SK-N-SH treated with all-trans-retinoic acid at 6 μM for 48 hours (cell line): ENCODE results near the gene TREX2.

ENCODE experiments used
- ATAC-seq: fragments of 200-7000 bp; cut with Tn5 transposase; 3 replicates; pipeline ENCODE4 v1.9.1; 2020; ENCODE audit warnings: mild to moderate bottlenecking, moderate library complexity
- ARNTL ChIP-seq: fragments of 450-650 bp; formaldehyde crosslinking; IDR thresholded peaks from 2 replicates; pipeline ENCODE4 v1.5.0; 2020; ENCODE audit warnings: low read depth, mild to moderate bottlenecking, moderate library complexity, borderline replicate concordance
- BACH2 ChIP-seq: fragments of 250-450 bp; sonication (Bioruptor Pico); IDR thresholded peaks from 2 replicates; pipeline ENCODE4 v1.9.0; 2021; ENCODE audit warnings: mild to moderate bottlenecking, borderline replicate concordance
- CREB5 ChIP-seq: fragments of 250-450 bp; sonication (Bioruptor Pico); IDR thresholded peaks from 2 replicates; pipeline ENCODE4 v1.5.1; 2020; ENCODE audit warnings: low read depth, mild to moderate bottlenecking, moderate library complexity
- CSDC2 ChIP-seq: fragments of 250-450 bp; sonication (Bioruptor Pico); IDR thresholded peaks from 2 replicates; pipeline ENCODE4 v1.5.0; 2020; ENCODE audit warnings: mild to moderate bottlenecking, moderate library complexity
- CSRNP3 ChIP-seq: fragments of 250-450 bp; sonication (Bioruptor Pico); IDR thresholded peaks from 2 replicates; pipeline ENCODE4 v1.5.1; 2021; ENCODE audit warnings: mild to moderate bottlenecking, moderate library complexity
- ESRRG ChIP-seq: fragments of 250-450 bp; sonication (Bioruptor Pico); IDR thresholded peaks from 2 replicates; pipeline ENCODE4 v1.6.1; 2021; ENCODE audit warnings: mild to moderate bottlenecking
- GLIS3 ChIP-seq: fragments of 250-450 bp; sonication (Bioruptor Pico); IDR thresholded peaks from 2 replicates; pipeline ENCODE4 v1.5.0; 2020; ENCODE audit warnings: mild to moderate bottlenecking, moderate library complexity
- ISL1 ChIP-seq: fragments of 250-450 bp; sonication (Bioruptor Pico); IDR thresholded peaks from 2 replicates; pipeline ENCODE4 v2.1.2; 2022; ENCODE audit warnings: mild to moderate bottlenecking, moderate library complexity
- PATZ1 ChIP-seq: fragments of 250-450 bp; sonication (Bioruptor Pico); IDR thresholded peaks from 2 replicates; pipeline ENCODE4 v1.8.0; 2020; ENCODE audit warnings: mild to moderate bottlenecking, moderate library complexity, borderline replicate concordance
- PPARA ChIP-seq: fragments of 250-450 bp; sonication (Bioruptor Pico); IDR thresholded peaks from 2 replicates; pipeline ENCODE4 v1.5.0; 2020; ENCODE audit warnings: mild to moderate bottlenecking, borderline replicate concordance
- RARB ChIP-seq: fragments of 250-450 bp; sonication (Bioruptor Pico); IDR thresholded peaks from 2 replicates; pipeline ENCODE4 v1.8.0; 2021; ENCODE audit warnings: mild to moderate bottlenecking, moderate library complexity
- SNAI2 ChIP-seq: fragments of 250-450 bp; sonication (Bioruptor Pico); IDR thresholded peaks from 2 replicates; pipeline ENCODE4 v1.5.0; 2020; ENCODE audit warnings: mild to moderate bottlenecking, moderate library complexity
- TCF4 ChIP-seq: fragments of 250-450 bp; sonication (Bioruptor Pico); IDR thresholded peaks from 2 replicates; pipeline ENCODE4 v1.8.0; 2021; ENCODE audit warnings: mild to moderate bottlenecking, moderate library complexity, borderline replicate concordance
- TOX ChIP-seq: fragments of 250-450 bp; sonication (Bioruptor Pico); IDR thresholded peaks from 2 replicates; pipeline ENCODE4 v1.8.0; 2021; ENCODE audit warnings: mild to moderate bottlenecking, moderate library complexity, borderline replicate concordance
- ZC3H10 ChIP-seq: fragments of 250-450 bp; sonication (Bioruptor Pico); IDR thresholded peaks from 2 replicates; pipeline ENCODE4 v1.5.1; 2021; ENCODE audit warnings: mild to moderate bottlenecking, moderate library complexity
- ZFP3 ChIP-seq: fragments of 250-450 bp; sonication (Bioruptor Pico); IDR thresholded peaks from 2 replicates; pipeline ENCODE4 v1.5.0; 2020; ENCODE audit warnings: mild to moderate bottlenecking, moderate library complexity
- ZFP30 ChIP-seq: fragments of 450-650 bp; formaldehyde crosslinking; IDR thresholded peaks from 2 replicates; pipeline ENCODE4 v1.5.0; 2022; ENCODE audit warnings: mild to moderate bottlenecking, moderate library complexity
- ZNF565 ChIP-seq: fragments of 450-650 bp; formaldehyde crosslinking; conservative IDR thresholded peaks from 2 replicates; pipeline ENCODE4 v1.5.0; 2020; ENCODE audit warnings: low read depth, mild to moderate bottlenecking, moderate library complexity
- ZNF70 ChIP-seq: fragments of 450-650 bp; formaldehyde crosslinking; IDR thresholded peaks from 2 replicates; pipeline ENCODE4 v1.5.0; 2020; ENCODE audit warnings: mild to moderate bottlenecking, moderate library complexity
- ZNF8 ChIP-seq: fragments of 450-650 bp; formaldehyde crosslinking; IDR thresholded peaks from 2 replicates; pipeline ENCODE4 v1.5.0; 2020; ENCODE audit warnings: mild to moderate bottlenecking, moderate library complexity

The TREX2 gene

GRCh38 chrX:153456161-153456560 lies 10.3 kb upstream of the TREX2 start:
- ATAC-seq: no peak
- TF ChIP-seq PPARA (CRISPR knock-in tag): no peak
- TF ChIP-seq CSRNP3 (CRISPR knock-in tag): no peak
- TF ChIP-seq, all 23 proteins: peak for 0

- TF ChIP-seq RARB (CRISPR knock-in tag) (no peak), ARNTL (no peak), ESRRG (no peak), SNAI2 (CRISPR knock-in tag) (no peak), ZNF565 (CRISPR knock-in tag) (no peak), PATZ1 (CRISPR knock-in tag) (no peak), CSRNP3 (CRISPR knock-in tag) (no peak), TOX (CRISPR knock-in tag) (no peak), ZNF8 (CRISPR knock-in tag) (no peak), BACH2 (no peak), ISL1 (CRISPR knock-in tag) (no peak), ZNF70 (CRISPR knock-in tag) (no peak)
- TF ChIP-seq, all 23 proteins: peak for 0
- peak; percentile 9; the same call in 1 of the 3 replicates for ATAC-seq
Measured at GRCh38 chrX:153455571-153455970, 9.7 kb upstream of the TREX2 start.

- ATAC-seq: no peak
- TF ChIP-seq CSRNP3 (CRISPR knock-in tag) (no peak), ARNTL (no peak), ZC3H10 (CRISPR knock-in tag) (no peak), PATZ1 (CRISPR knock-in tag) (no peak), ZNF565 (CRISPR knock-in tag) (no peak), ZFP30 (CRISPR knock-in tag) (no peak), BACH2 (no peak), TOX (CRISPR knock-in tag) (no peak), ZNF70 (CRISPR knock-in tag) (no peak), ZFP3 (no peak), TCF4 (no peak), PPARA (CRISPR knock-in tag) (no peak), CREB5 (CRISPR knock-in tag) (no peak), ZNF8 (CRISPR knock-in tag) (no peak), GLIS3 (CRISPR knock-in tag) (no peak), ESRRG (no peak), RARB (CRISPR knock-in tag) (no peak), CSDC2 (CRISPR knock-in tag) (no peak)
Measured at GRCh38 chrX:153454901-153455550, 9.2 kb upstream of the TREX2 start.
